ENCODE results near the gene SLCO2A1.
"Not testable (repeated sequence)": the region's sequence is repeated elsewhere in the genome, so short reads cannot be mapped to it uniquely, and the experiment has no call there.

SLCO2A1 gene

DNA sequence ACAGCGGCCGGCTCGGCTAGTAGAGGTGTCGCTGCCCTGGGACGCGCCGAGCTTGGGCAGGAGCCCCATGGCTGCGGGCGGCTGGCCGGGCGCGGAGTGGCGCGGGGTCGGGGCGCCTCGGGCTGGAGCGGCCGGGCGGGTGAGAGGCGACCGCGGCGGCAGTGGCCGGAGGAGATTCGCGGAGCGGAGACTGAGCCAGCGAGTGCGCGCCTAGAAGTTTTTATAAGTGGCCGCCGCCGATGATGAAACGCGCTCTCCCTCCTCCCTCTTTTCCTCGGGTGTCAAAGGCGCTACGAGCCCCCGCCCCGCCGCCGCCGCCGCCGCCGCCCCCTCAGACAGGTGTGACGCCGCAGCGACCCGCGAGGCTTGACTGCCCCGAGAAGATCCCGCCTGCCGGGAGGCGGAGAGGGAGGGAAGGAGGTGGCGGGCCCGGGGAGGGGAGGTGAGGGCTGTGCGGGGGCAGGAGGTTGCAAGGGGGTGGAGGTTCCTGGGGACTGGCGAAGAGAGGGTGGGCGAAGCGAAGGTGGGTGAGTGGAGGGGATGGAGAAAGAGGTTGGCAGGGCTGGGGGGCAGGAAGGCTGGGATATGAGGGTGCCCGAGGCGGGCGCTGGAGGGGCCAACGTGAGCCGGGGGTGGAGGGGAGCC is at the start of gene SLCO2A1:
Gene SLCO2A1, minus strand, starts transcription at position 192 of the 645 bp plus-strand sequence. Its CDS starts 123 bp downstream, at position 69.
- DNase-seq (ENCODE audit: low read depth in 2 of 2): no peak

DNA sequence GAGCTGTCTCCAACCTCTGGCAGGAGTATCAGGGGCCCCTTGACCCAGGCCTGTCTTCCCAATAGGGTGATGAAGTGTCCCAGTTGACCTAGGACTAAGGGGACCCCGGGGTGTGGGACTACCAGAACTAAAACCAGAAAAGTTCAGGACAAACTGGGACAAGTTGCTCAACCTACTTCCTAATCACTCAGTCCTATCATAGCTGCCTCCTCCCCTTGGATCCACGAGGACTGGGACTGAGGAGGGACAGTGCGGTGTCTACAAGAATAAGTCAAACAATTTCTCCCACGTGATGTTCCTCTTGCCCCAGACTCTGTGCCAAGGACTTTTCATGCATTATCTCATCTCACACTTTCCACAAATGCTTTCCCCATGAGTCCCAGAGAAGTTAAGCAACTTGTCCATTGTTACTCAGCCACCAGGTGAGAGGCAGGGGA is 49.4 kb upstream of the SLCO2A1 start:
- DNase-seq (ENCODE audit: low read depth in 2 of 2): no peak

DNA sequence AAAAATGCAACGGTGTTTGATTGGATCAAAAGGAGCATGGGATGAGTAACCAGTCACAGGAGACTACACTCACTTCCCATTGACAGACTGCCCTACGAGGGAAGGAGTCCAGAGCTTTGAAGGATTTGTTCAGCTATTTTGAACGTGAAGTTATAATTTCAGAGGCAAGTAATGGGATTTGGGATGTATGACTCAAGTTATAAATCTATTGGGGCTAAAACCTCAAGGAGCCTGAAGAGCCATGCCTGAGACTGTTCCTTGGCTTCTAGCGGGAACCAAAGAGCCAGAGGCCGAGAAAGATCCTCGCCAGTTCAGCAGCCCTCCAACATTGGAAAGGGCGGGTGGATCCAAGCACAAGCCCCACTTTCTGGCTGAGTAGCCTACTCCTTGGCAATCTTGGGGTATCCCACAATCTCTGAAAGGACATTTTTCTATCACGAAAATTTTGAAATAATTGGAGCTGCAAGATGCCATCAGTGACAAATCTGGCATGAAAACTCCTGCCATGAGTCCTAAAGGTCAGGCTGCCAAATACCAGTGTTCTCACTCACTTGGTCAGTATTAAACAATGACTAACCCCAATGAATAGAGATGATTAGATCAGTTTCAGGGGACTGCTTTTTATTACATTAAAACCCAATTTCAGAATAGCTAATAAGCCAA is 48.6 kb upstream of the SLCO2A1 start:
- DNase-seq (ENCODE audit: low read depth in 2 of 2): no peak

DNA sequence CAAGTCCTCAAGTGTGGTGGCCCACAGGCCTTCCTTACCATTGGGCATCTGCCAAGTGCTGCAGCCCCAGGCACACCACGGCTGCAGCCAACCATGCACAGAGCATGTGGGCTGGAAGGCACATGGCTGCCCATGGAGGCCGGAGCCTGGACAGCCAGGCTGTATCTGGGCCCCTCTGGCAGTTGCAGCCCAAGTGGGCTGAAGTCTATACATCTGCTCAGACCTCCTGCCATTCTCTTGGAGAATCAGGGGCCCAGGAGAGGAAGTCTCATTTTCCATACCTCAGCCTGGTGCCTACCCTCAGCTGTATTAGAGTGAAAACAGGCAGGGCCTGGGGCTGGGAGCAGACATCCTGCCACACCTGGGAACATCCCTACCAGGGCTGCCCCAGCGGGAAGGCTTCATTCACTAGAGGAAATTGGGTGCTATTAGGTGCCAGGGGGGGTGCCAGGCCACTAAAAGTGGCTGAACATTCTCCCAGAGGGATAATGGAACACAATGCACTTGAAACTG is 48.0 kb upstream of the SLCO2A1 start:
- DNase-seq (ENCODE audit: low read depth in 2 of 2): no peak

DNA sequence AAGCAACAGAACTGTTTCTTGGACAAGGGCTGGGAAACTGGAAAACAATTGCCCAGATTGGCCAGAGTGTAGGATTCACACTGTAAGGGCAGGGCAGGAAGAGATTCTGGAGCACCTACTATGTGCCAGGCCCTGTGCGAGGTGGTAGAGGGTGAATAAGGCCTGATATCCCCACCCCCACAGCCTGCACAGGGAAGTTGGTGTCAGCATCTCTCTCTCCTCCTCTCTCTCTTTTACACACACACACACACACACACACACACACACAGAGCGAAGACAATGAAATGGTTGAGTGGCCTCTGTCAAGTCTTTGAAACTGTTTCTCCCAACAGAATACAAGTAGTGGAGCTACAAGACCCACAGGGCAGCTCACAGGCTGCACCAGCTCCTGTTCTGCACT is 47.1 kb upstream of the SLCO2A1 start:
- DNase-seq (ENCODE audit: low read depth in 2 of 2): no peak

DNA sequence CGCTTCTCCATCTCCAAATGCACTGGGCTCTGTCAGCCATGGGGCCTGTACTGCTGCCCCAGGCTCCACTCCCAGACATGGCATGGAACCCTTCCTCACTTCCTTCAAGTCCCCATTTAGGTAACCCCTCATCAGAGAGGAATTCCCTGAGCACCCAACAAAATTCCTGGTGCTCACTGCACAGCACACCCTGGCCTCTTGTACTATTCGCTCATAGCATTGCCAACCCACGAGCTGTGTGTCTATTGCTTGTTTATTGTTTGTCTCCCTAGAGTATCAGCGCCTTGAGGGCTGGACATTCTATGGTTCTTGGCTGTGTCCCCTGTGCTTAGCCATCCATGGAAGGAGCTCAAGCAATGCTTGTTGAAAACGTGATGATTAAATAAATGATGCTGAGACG is 46.1 kb upstream of the SLCO2A1 start:
- DNase-seq (ENCODE audit: low read depth in 2 of 2): no peak

- DNase-seq (ENCODE audit: low read depth in 2 of 2): no peak
Measured at GRCh38 chr3:134075568-134075825, 45.8 kb upstream of the SLCO2A1 start.

GRCh38 chr3:134074790-134075567 is 45.3 kb upstream of the SLCO2A1 start:
- no peak for DNase-seq (ENCODE audit: low read depth in 2 of 2)

DNA sequence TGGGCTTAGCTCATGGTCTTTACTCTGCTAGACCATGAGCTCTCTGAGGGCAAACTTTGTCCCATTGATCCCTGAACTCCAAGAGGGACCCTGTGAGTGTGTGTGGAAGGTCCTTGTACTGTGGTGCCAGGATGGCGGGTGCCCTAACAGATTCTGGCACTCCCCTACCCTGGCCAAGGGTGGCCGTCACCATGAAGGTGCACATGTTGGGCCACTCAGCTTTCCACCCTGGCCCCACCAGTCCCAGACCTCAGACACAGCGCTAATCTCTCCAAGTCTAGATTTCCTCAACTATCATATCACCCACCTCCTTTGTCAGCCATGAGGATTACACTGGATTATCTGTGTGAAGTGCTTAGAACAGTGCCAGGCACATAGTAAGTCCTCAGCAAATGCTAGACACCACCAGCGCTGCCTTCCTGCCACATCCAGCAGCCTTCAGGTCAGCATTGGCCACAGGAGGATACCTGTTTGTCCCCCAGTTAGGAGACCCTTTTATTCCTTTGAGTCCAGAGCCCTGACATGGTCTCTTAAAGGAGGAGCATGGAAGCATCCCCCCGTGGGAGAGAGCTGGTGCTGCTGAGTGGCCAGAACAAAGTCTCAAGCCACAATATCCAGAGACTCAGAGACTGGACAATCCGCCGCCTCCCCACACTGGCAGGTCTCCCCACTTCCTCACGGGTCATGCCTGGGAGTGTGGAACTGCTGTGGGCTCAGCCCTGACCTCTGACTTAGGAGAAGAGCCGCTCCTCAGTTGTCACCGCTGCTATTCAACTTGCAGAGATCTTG is 44.5 kb upstream of the SLCO2A1 start:
- DNase-seq (ENCODE audit: low read depth in 2 of 2): no peak

GRCh38 chr3:134073583-134073945 is 43.8 kb upstream of the SLCO2A1 start:
- no peak for DNase-seq (ENCODE audit: low read depth in 2 of 2)

GRCh38 chr3:134072881-134073582 is 43.3 kb upstream of the SLCO2A1 start:
- no peak for DNase-seq (ENCODE audit: low read depth in 2 of 2)

GRCh38 chr3:134070281-134070680 is 40.6 kb upstream of the SLCO2A1 start:
- not testable (repeated sequence) for DNase-seq (ENCODE audit: low read depth in 2 of 2)

DNA sequence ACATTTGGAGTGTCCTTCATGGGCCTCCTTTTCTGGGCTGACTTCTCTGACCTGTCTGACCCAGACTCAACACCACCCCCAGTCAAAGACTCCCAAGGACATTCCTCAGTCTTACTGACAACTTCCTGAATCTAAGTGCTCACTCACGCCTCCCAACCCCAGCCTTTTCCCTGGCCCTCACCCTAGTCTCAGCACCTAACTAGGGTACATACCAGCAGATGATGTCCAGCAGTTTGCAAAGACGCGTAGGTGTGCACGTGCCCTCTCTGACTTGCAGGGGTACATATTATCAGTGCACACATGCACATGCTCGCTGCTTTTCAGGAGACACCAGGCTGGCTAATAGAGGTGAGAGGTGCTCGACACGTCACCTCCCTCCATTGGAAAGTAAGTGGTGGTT is 38.7 kb upstream of the SLCO2A1 start:
- no peak for DNase-seq (ENCODE audit: low read depth in 2 of 2)

DNA sequence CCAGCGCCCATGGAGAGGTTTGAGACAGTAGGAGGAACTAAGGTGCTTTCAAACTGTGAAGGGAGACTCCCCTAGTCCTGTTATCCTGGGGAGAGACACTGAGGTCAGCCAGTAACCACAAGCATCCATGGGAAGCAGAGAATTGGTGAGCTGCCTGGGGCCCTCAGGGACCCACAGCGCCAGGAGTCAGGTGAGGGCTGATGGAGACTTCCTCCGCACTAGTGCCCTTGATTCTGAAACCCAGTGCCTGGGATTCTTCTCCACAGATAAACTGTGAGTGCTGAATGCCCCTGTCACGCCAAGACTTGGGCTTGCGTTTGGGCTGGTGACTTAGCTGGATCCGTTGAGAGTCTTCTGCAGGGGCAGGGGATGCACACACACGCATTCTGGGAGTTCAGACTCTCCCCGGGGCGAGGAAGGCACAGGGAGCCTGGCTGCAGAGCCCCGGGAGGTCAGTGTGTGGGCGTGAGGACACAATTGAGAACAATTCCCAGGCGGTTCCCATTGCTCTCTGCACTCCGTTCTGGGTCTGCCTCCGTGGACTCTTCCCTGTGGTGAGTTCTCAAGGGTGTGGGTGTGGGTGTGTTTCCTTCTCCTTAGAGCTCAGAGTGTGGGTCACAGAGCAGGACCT is 37.9 kb upstream of the SLCO2A1 start:
- no peak for DNase-seq (ENCODE audit: low read depth in 2 of 2)

DNA sequence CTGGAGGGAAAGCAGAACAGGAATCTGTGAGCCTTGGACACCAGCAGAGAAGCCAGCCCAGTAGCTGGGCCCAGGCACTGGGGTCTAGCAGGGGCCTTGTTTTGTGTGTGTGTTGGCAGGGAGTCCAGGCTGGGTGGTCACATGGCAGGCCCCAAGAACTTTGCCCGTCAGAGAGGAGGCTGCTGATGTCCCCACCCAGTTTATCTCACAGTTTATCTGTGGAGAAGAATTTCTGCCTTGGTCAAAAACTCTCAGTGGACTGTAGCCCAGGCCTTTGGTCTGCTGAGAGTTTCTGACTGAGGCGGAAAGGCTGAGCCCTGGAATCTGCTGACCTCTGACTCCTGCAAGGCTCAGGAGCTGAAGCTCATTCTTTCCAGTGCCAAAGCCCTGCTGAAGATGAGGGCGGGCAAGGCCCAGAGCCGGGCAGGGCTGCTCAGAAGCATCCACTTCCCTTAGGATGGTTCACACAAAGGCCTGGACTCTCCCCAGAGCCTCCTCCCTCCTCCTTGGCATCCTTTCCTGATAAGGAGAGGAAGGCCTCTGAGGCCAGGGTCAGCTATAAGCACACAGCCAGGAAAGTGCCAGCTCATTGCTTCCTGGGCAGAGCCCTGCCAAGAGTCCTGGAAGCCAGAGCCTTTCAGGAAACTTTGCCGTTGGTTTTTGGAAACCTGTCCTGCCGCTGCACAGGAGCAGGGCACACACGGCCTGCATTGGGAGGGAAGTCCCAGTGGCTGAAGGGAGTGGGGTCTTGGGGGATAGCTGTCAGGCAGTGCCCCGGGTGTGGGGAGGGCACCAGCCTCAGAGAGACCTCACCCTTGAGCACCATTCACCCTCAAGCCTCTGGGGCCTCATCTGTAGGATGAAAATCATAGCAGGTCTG is 37.2 kb upstream of the SLCO2A1 start:
- no peak for DNase-seq (ENCODE audit: low read depth in 2 of 2)

- DNase-seq (ENCODE audit: low read depth in 2 of 2): no peak
Measured at GRCh38 chr3:134066158-134066541, 36.4 kb upstream of the SLCO2A1 start.

DNA sequence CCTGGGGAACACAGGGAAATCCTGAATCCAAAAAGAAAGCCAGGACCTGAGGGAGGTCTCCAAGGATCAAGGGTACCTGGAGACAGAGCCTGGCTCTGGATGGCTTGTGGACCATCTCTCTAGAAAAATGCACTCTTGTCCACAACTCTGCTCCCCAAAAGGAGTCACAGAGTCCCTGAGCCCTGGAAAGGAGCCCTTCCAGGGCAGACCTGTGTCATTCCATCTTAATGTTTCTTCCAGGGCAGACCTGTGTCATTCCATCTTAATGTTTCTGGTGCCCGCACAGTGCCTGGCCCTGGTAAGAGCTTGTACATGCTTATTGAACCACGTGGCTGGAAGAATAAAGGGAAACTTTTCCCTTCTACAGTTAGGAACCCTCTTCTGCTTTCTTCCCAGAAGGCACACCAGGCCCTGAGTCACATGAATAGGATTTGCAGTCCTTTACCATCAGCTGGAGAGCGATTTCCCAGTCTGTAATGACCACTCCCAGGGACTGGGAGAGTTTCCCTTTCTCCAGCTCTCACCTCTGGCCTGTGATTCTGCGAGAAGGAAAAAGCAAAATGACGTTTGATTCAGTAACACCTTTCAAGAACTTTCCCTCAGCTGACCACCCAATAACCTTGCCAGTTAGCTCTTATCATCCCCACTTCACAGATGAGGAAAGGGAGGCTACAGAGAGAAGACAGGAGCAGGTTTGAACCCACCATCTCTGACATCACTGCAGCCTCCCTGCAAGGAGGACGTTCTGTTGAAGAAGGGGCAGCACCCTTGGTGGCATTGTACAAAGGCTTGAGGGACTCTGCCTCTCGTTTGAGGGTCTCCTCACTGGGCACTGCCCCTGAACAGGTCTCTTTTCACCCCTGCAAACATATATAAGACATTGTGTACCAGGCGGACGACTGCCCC is 35.8 kb upstream of the SLCO2A1 start:
- DNase-seq (ENCODE audit: low read depth in 2 of 2): no peak

DNA sequence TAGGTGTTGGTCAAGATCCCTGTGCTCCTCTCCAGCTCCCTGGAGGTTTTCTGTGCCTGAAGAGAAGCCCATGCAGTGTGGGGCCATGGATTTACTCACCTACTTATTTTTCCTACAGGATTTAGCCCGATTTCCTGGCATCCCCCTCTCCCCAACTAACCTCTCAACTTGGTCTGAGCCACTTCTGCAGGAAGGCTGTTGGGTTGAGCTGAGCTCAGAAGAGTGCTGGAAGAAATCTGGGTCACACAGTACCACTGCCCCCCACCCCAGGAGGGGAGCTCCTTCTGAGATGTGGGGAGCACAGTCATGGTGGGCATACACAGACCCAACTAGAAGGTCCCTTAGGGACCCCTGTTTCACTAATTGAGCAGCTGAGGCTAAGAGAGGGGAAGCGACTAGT is 34.4 kb upstream of the SLCO2A1 start:
- DNase-seq (ENCODE audit: low read depth in 2 of 2): no peak

GRCh38 chr3:134061401-134061800 is 31.7 kb upstream of the SLCO2A1 start:
- DNase-seq (ENCODE audit: low read depth in 2 of 2): no peak
